Activated T-cell treated with anti-CD3 and anti-CD28 coated beads for 1 hour (primary cell): ENCODE results near the gene COG3.
"Not testable (repeated sequence)": the region's sequence is repeated elsewhere in the genome, so short reads cannot be mapped to it uniquely, and the experiment has no call there.

Source experiments
- DNase-seq: peaks from one replicate; pipeline ENCODE4 v3.0.0-alpha.2; 2020; ENCODE audit warnings: low read depth

Gene COG3

GRCh38 chr13:45464687-45465453, at the start of gene COG3:
COG3 (plus strand) TSS chr13:45464939; CDS start chr13:45465037, 98 bp downstream.
- DNase-seq = peak; percentile 90

DNA sequence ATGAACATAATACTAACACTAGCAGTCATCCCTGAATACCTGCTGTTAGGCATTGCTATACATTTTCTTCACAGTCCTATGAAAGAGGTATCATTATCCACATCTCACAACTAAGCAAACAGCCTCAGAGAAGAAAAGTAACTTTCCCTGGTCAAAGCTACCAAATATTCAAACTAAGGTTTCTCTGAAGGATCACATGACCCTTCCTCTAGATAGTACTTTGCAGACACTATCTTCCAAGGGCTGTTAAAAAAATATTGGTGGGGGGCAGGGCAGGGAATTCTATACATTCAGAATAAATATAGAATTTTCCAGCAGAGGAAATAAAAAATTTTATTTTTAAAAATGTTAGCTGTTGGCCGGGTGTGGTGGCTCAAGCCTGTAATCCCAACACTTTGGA, 49.6 kb upstream of the COG3 start:
- DNase-seq = no peak

GRCh38 chr13:45416516-45417128, 48.1 kb upstream of the COG3 start:
- no peak for DNase-seq

- DNase-seq = peak; percentile 86
These were observed 46.8 kb upstream of the COG3 start, which contains the start of gene SLC25A30 for GRCh38 chr13:45417790-45418534. SLC25A30 (minus strand) TSS chr13:45418373; CDS start chr13:45411425, 6,948 bp downstream.

DNA sequence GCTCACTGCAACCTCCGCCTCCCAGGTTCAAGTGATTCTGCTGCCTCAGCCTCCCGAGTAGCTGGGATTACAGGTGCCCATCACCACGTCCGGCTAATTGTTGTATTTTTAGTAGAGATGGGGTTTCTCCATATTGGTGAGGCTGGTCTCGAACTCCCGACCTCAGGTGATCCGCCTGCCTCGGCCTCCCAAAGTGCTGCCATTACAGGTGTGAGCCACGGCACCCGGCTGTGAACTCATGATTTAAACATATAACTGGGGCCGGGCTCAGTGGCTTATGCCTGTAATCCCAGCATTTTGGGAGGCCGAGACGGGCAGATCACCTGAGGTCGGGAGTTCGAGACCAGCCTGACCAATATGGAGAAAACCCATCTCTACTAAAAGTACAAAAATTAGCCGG, 45.4 kb upstream of the COG3 start:
- DNase-seq = not testable (repeated sequence)

GRCh38 chr13:45419945-45420344, 44.8 kb upstream of the COG3 start:
- DNase-seq = no peak

- DNase-seq = no peak
These were observed 41.9 kb upstream of the COG3 start for GRCh38 chr13:45422731-45423292.

- DNase-seq = not testable (repeated sequence)
These were observed 38.5 kb upstream of the COG3 start for GRCh38 chr13:45426056-45426841.

DNA sequence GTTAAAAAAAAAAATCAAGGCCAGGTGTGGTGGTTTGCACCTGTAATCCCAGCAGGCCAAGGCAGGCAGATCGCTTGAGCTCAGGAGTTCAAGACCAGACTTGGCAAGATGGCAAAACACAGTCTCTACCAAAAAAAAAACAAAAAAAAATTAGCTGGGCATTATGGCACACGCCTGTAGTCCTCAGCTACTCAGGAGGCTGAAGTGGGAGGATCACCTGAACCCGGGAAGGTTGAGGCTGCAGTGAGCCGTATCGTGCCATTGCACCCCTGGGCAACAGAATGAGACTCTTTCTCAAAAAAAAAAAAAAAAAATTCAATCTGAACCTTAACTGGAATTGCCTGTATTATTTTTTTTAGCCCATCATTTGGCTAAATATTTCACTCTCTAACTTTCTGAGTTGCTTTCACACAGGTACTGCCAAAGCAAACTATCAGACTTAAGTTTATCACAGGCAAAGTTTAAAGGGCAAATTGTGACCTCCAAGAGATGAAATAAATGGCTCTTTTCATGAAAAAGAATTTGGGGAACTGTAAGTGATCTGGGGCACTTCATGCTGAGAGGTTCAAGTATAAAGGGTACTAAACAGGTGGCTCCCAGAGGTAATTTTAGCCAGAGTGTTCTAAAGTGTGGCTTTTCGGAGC, 31.9 kb upstream of the COG3 start:
- DNase-seq = no peak

GRCh38 chr13:45433381-45433790, 31.4 kb upstream of the COG3 start:
- DNase-seq = no peak

- no peak for DNase-seq
These were observed 30.0 kb upstream of the COG3 start for GRCh38 chr13:45434556-45435371.

DNA sequence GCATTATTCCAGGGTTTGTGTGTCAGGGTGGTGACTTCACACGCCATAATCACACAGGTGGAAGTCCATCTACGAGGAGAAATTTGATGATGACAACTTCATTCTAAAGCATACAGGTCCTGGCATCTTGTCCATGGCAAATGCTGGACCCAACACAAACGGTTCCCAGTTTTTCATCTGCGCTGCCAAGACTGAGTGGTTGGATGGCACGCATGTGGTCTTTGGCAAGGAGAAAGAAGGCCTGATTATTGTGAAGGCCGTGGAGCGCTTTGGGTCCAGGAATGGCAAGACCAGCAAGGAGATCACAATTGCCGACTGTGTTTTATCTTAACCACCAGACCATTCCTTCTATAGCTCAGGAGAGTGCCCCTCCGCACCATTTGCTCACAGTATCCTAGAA, 28.4 kb upstream of the COG3 start:
- DNase-seq = no peak

GRCh38 chr13:45436953-45437352, 27.8 kb upstream of the COG3 start:
- no peak for DNase-seq

DNA sequence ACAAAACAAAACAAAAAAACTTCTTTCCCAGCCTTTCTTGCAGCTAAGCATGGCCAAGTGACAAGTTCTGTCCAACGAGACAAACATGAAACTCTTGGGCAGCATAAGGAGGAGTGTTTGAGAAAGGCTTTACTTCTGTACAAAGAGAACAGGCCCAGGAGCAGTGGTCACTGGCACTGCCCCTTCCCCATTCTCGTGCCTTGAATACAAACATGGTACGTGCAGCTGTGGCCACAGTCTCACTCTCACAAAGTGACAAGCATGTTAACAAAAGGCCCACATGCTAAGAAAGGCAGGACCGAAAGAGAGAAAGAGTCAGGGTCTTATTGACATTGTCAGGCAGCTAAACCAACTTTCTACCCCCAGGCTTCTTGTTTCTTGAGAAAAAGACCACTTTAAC, 26.8 kb upstream of the COG3 start:
- no peak for DNase-seq

- DNase-seq = no peak
These were observed 25.7 kb upstream of the COG3 start for GRCh38 chr13:45439008-45439407.

DNA sequence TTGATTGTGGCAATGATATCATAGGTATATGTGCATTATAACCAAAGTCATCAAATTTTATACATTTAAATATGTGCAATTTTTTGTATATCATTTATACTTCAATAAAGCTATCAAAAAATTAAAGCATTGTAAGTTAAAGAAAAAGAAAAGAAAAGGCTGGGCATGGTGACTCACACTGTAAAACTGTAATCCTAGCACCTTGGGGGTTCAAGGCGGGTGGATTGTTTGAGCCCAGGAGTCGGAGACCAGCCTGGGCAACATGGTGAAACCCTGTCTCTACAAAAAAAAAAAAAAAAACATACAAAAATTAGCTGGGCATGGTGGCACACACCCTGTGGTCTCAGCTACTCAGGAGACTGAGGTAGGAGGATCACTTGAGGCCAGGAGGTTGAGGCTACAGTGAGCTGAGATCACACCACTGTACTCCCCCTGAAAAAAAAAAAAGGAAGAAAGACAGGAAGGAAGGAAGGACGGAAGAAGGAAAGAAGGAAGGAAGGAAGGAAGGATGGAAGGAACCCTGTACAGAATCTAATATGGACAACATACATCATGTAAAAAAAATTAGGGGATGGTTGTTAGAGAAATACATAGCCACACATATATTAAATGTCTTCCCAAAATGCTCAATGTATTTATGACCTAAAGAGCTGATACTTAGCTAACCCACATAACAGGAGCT, 24.8 kb upstream of the COG3 start:
- DNase-seq = no peak

DNA sequence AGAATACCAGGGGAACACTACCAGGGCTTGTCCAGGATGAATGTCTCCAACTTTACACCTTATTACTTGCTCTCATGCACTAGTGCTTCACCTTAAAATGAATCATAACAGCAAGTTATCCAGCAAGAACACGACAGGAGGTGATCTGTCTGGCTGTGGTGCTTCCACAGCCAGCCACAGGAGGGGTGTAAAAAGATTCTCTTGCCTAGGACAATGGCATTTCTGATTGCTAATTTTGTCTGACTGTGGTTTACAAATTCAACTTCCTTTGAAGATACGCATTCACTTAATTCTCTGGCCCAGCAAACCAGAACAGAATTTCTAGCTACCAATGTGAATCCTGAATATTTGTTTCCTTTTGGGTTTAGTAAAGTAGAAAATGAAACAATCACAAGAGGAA, 23.1 kb upstream of the COG3 start:
- DNase-seq = no peak

DNA sequence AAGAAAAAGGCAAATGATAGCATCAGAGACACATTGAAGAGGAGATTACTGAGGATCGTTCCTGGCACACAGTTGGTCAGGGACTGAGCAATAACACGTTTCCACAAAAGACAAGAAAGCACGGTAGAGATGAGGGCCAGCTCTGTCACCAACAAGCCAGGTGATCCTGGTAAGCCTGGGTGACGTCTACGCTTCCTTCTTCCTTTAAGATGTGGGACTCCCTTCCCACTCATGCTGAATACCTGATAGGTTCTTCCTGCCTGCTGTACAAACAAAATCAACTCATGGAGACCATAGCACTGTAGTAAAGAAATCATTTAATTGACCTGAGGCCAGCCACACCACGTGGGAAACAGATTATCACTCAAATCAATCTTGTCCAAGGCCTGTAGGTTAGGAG, 19.7 kb upstream of the COG3 start:
- no peak for DNase-seq

GRCh38 chr13:45446181-45446580, 18.6 kb upstream of the COG3 start:
- DNase-seq = no peak
